Uterus (tissue), 4 donors: ENCODE results near the gene CNPY1. TPM values are rescaled to one million over a fixed set of nuclear protein-coding genes. Genes with fewer than 3 reads are reported as not detected.

Experiments
- DNase-seq, 2 donors: peaks; one replicate each; pipeline ENCODE4 v3.0.0-alpha.2; 2019 to 2020
- H3K27ac ChIP-seq, 2 donors: fragments of 200-600 bp; sonication (generic); 1 replicate in 1 of 2; 2 replicates in 1 of 2; pipeline ENCODE4 v1.5.1; 2016 to 2018
- H3K27me3 ChIP-seq, 2 donors: fragments of 200-600 bp; sonication (generic); one replicate each; pipeline ENCODE4 v1.5.1; 2018 to 2019; ENCODE audit warnings: control low read depth in 1 of 2
- H3K36me3 ChIP-seq, 2 donors: fragments of 200-600 bp; sonication (generic); one replicate each; pipeline ENCODE4 v1.5.1; 2019; ENCODE audit warnings: control low read depth in 1 of 2
- H3K4me1 ChIP-seq, 2 donors: fragments of 200-600 bp; sonication (generic); one replicate each; pipeline ENCODE4 v1.5.1; 2018 to 2019; ENCODE audit warnings: control low read depth in 1 of 2
- H3K4me3 ChIP-seq, 2 donors: fragments of 200-600 bp; sonication (generic); 1 replicate in 1 of 2; 2 replicates in 1 of 2; pipeline ENCODE4 v1.5.1; 2018 to 2019; ENCODE audit warnings: mild to moderate bottlenecking in 1 of 2
- H3K9me3 ChIP-seq, 2 donors: fragments of 200-600 bp; sonication (generic); one replicate each; pipeline ENCODE4 v1.5.1; 2019; ENCODE audit warnings: control low read depth in 1 of 2
- CTCF ChIP-seq, 4 experiments: fragments of 200-600 bp in 2 of 4; fragments of 450-650 bp in 2 of 4; sonication (generic) in 2 of 4; IDR thresholded peaks; one replicate each; pipeline ENCODE4 v1.5.1; 2016 to 2019; ENCODE audit warnings: antibody characterized with exemption in 4 of 4, mild to moderate bottlenecking in 2 of 4, moderate library complexity in 1 of 4
- POLR2A ChIP-seq, 2 donors: fragments of 450-650 bp; IDR thresholded peaks; one replicate each; pipeline ENCODE4 v1.6.1; 2016; ENCODE audit warnings: antibody characterized with exemption in 2 of 2, mild to moderate bottlenecking in 1 of 2, moderate library complexity in 1 of 2
- intact Hi-C: fragments of 100-400 bp; cut with DNase I; formaldehyde crosslinking; loops from one replicate; pipeline ENCODE4 v1.15.1; 2023; ENCODE audit warnings: low total_unique reads
- total RNA-seq, 4 donors: library from RNA; depleted of rRNA in 3 of 4; stranded (reverse); fragments of >200 nt in 3 of 4; gene quantifications; one replicate each; pipeline versions ENCODE4 v1.1.0 to v1.2.4, GENCODE V29; 2014 to 2023
- donor health status: DM: yes; HTN: yes; CAD: no.

CNPY1 gene
- total RNA-seq, 4 donors from 2014 or later = not detected

DNA sequence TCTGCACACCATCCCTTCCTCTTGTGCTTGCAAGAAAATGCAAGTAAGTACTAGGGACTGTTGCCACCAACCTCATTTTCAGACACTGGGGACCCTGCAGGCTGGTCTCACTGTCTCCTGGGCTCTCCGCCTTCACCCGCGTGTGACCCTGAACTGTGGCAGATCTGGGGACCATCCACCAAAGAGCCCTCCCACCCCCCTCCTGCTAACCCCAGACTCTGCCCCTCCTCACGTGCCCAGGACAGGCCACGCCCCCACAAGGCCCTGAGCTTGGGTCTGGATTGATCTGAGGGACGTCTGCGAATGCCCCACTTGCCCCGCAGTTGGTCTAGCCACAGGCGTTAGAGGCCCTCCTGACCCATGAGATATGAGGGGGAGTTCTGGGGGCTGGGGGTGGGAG is 8.1 kb downstream of the CNPY1 start:
- Histone ChIP-seq H3K9me3 (no peaks in the 10 kb centered on the region), H3K4me3 (no peak overlapping the region), H3K27me3 (no peaks in the 10 kb centered on the region), H3K27ac (no peak overlapping the region), H3K4me1 (peaks cover 0 to 3% of the 10 kb centered on the region in 2 donors), H3K36me3 (no peaks in the 10 kb centered on the region)
- intact Hi-C loops = no loop called here
- DNase-seq = no peak
- no peak for TF ChIP-seq POLR2A (IDR thresholded peaks at IDR 0.05)
- no peak for TF ChIP-seq CTCF (IDR thresholded peaks at IDR 0.05)

- DNase-seq = no peak
- intact Hi-C loops = no loop called here
- Histone ChIP-seq H3K9me3 (no peaks in the 10 kb centered on the region), H3K27me3 (peaks cover 0 to 13% of the 10 kb centered on the region in 2 donors), H3K4me3 (no peak overlapping the region), H3K36me3 (no peaks in the 10 kb centered on the region), H3K27ac (no peak overlapping the region), H3K4me1 (peaks cover 0 to 7% of the 10 kb centered on the region in 2 donors)
- TF ChIP-seq CTCF (IDR thresholded peaks at IDR 0.05) = no peak
Observed at GRCh38 chr7:155536451-155536850, 9.9 kb downstream of the CNPY1 start.

DNA sequence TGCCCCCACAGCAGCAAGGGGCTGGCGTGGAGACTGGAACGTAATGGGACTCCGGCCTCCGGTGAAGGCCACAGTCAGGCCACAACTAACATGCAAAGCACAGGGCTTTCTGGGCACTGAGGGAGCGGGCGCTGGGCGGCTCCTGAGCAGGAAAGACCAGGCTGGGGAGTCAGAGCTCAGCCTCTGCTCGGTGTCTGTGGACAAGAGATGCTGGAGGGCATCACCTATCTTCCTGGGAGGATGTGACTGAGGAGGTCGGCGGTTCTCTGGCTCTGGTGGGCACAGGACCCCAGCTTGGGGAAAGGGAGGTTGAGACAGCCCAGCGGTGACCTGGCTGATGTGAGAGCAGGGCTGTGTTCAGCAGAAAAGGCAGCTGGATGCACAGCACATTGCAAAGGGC is 11.7 kb downstream of the CNPY1 start:
- H3K27ac ChIP-seq = no peak overlapping the region
- no peak overlapping the region for H3K4me3 ChIP-seq
- peaks cover 0 to 23% of the 10 kb centered on the region in 2 donors for H3K27me3 ChIP-seq
- TF ChIP-seq POLR2A (IDR thresholded peaks at IDR 0.05) (no peak), CTCF (IDR thresholded peaks at IDR 0.05) (no peak)
- H3K4me1 ChIP-seq = peaks cover 0 to 7% of the 10 kb centered on the region in 2 donors
- no peaks in the 10 kb centered on the region for H3K9me3 ChIP-seq
- H3K36me3 ChIP-seq = no peaks in the 10 kb centered on the region
- intact Hi-C loops = no loop called here
- DNase-seq = no peak

GRCh38 chr7:155533827-155534690 is 12.3 kb downstream of the CNPY1 start:
- Histone ChIP-seq H3K4me3 (peak overlapping the region in 1 of 2 donors; percentile 10), H3K36me3 (no peaks in the 10 kb centered on the region), H3K9me3 (no peaks in the 10 kb centered on the region), H3K27me3 (peaks cover 0 to 23% of the 10 kb centered on the region in 2 donors), H3K27ac (no peak overlapping the region), H3K4me1 (peaks cover 0 to 7% of the 10 kb centered on the region in 2 donors)
- DNase-seq = no peak
- TF ChIP-seq POLR2A (IDR thresholded peaks at IDR 0.05) = no peak
- TF ChIP-seq CTCF (IDR thresholded peaks at IDR 0.05) = peak in 3 of 4 experiments; percentile 20 to 38 (median 22)
- intact Hi-C loops = no loop called here

- TF ChIP-seq POLR2A (IDR thresholded peaks at IDR 0.05) = no peak
- TF ChIP-seq CTCF (IDR thresholded peaks at IDR 0.05) = no peak
- peak overlapping the region in 1 of 2 donors; percentile 10 for H3K4me3 ChIP-seq
- H3K9me3 ChIP-seq = no peaks in the 10 kb centered on the region
- peaks cover 0 to 23% of the 10 kb centered on the region in 2 donors for H3K27me3 ChIP-seq
- no peaks in the 10 kb centered on the region for H3K36me3 ChIP-seq
- H3K4me1 ChIP-seq = peaks cover 0 to 7% of the 10 kb centered on the region in 2 donors
- intact Hi-C loops = no loop called here
- H3K27ac ChIP-seq = no peak overlapping the region
- no peak for DNase-seq
Observed at GRCh38 chr7:155533120-155533826, 13.1 kb downstream of the CNPY1 start.
